Kidney epithelial cell (primary cell): ENCODE results near the gene RHD. TPM values are rescaled to one million over a fixed set of nuclear protein-coding genes. Genes with fewer than 3 reads are reported as not detected.
"Not testable (repeated sequence)": the region's sequence is repeated elsewhere in the genome, so short reads cannot be mapped to it uniquely, and the experiment has no call there.

Experiments used
- DNase-seq: peaks from one replicate; pipeline ENCODE4 v3.0.0-alpha.2; 2010; ENCODE audit warnings: low read depth
- H3K27me3 ChIP-seq: 2 replicates; pipeline ENCODE4 v1.6.0; 2011; ENCODE audit warnings: low read length; ENCODE audit not compliant: control insufficient read depth, insufficient read depth
- H3K36me3 ChIP-seq: 2 replicates; pipeline ENCODE4 v1.5.1; 2011; ENCODE audit warnings: low read length; ENCODE audit not compliant: control insufficient read depth, insufficient read depth
- H3K4me3 ChIP-seq: 2 replicates; pipeline ENCODE4 v1.5.1; 2011; ENCODE audit warnings: low read depth, mild to moderate bottlenecking, control low read depth, low read length
- total RNA-seq: library from RNA; depleted of rRNA; stranded (reverse); fragments of >200 nt; gene quantifications from 2 replicates; pipeline ENCODE4 v1.2.3, GENCODE V29; 2015
- TF ChIP-seq, protein P1 (sequence below): IDR thresholded peaks from 2 replicates; pipeline ENCODE4 v1.5.1; 2011; ENCODE audit warnings: mild to moderate bottlenecking, moderate library complexity, low read length, control low read depth, inconsistent platforms; ENCODE audit not compliant: insufficient read depth, poor library complexity, severe bottlenecking

RHD gene
- total RNA-seq, 1 donor from 2014 or later = not detected

DNA sequence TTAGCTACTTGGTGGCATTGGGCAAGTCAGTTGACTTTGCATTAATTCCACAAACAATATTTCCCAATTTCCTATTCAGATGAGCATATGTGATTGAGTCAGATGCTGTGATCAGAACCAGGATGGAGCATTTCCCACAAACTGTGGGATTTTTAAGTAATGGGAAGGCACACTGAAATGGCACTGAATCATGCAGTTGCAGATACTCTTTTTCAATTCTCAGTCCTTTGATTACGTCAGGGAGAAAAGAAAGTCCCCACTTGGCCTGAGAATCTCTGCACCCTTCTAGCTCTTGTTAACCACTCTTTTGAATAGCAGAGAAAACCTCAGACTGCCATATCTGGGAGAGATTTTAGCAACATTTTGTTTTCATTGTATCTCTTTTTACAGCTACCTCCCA lies 36.8 kb downstream of the RHD start:
- not testable (repeated sequence) for H3K27me3 ChIP-seq, H3K36me3 ChIP-seq, DNase-seq, H3K4me3 ChIP-seq

DNA sequence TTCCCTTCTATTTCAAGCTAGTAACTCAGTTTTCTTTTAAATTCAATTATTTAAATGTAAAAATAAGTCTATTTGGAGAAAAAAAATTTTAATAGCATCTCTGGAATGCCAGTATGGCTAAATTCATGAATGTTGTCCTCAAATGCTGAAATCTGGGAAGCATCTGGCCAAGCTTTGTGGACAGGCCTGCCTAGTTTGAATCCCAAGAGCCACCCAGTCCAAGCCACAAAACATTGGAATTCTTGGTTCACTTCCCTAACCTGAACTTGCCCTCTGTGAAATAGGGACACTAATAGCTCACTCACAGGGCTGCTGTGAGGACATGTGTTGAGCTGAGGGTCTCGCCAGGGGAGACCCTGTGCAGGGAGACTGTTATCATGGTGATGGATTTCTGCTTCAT lies 37.2 kb downstream of the RHD start:
- DNase-seq, H3K36me3 ChIP-seq, H3K27me3 ChIP-seq, H3K4me3 ChIP-seq: not testable (repeated sequence)

DNA sequence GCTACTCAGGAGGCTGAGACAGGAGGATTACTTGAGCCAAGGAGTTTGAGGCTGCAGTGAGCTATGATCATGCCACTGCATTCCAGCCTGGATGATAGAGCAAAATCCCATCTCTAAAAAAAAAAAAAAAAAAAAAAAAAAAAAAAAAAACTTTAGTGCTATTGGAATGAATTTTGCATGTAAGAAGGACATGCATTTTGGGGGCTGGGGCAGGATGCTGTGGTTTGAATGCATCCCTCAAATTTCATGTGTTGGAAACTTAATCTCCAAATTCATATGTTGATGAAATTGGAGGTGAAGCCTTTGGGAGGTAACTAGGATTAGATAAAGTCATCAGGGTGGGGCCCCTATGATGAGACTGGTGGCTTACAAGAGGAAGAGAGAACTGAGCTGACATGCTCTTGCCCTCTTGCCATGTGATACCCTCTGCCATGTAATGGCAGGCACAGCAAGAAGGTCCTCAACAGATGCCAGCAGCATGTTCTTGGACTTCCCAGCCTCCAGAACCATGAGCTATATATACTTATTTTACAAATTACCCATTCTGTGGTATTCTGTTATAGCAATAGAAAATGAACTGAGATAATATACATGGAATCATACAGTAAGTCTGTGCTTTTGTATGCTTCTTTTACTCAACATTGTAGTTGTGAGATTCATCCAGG lies 40.6 kb downstream of the RHD start:
- DNase-seq, H3K36me3 ChIP-seq, H3K4me3 ChIP-seq, H3K27me3 ChIP-seq: not testable (repeated sequence)

DNA sequence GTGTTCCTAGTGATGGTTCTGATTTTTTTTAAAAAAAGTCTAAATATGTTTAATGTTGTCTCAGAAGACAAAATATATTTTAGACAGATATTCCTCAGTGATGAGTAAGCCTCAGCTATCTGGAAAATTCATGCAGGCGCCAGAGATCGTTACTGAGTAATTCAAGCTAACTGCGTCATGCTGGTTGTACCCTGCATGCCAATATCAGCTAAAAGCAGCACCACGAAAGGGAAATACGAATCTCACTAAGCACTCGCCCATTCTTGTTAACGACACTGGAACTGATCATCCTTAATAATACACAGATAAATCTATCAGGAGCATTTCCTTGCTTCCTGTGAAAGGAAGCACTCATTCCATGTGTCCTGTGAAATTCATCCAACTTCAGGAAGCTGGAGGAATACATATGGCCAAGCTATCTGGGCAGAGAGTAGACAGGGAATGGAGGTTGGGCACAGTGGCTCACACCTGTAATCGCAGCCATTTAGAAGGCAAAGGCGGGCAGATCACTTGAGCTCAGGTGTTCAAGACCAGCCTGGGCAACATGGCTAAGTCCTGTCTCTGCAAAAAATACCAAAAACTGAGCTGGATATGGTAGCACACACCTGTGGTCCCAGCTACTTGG lies 48.1 kb downstream of the RHD start:
- not testable (repeated sequence) for DNase-seq, H3K4me3 ChIP-seq, H3K36me3 ChIP-seq, H3K27me3 ChIP-seq

DNA sequence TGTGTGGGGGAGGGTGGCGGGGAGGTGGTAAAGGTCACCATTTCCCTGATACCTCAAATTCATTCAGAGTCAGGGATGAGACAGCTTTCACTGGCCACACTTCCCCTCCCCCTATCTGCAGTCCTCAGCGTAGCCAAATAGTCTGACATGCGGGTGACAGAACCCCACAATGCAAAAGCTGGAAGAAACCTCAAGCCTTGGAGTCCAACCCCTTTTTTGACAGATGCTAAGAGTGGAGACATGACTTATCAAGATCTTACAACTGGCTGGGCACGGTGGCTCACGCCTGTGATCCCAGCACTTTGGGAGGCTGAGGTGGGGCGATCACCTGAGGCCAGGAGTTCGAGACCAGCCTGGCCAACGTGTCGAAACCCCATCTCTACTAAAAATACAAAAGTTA lies 49.8 kb downstream of the RHD start:
- DNase-seq, H3K36me3 ChIP-seq, H3K27me3 ChIP-seq, H3K4me3 ChIP-seq: not testable (repeated sequence)

DNA sequence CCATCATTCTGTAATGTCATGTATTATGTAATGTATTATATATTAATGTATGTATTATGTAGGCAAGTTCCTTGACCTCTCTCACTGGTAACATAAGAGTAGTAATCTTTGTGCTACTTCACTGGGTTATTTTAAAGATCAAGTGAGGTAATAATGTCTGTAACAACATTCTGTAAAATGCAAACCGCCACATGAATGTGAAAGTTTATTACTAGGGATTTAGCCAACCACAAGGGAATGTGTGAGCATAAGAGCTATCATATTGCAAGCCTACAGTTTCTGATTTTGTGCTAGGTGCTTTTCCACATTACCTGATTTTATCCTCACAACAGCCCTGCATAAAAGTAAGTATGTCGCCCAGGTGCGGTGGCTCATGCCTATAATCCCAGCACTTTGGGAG lies 52.1 kb downstream of the RHD start:
- not testable (repeated sequence) for H3K36me3 ChIP-seq, DNase-seq, H3K27me3 ChIP-seq, H3K4me3 ChIP-seq

DNA sequence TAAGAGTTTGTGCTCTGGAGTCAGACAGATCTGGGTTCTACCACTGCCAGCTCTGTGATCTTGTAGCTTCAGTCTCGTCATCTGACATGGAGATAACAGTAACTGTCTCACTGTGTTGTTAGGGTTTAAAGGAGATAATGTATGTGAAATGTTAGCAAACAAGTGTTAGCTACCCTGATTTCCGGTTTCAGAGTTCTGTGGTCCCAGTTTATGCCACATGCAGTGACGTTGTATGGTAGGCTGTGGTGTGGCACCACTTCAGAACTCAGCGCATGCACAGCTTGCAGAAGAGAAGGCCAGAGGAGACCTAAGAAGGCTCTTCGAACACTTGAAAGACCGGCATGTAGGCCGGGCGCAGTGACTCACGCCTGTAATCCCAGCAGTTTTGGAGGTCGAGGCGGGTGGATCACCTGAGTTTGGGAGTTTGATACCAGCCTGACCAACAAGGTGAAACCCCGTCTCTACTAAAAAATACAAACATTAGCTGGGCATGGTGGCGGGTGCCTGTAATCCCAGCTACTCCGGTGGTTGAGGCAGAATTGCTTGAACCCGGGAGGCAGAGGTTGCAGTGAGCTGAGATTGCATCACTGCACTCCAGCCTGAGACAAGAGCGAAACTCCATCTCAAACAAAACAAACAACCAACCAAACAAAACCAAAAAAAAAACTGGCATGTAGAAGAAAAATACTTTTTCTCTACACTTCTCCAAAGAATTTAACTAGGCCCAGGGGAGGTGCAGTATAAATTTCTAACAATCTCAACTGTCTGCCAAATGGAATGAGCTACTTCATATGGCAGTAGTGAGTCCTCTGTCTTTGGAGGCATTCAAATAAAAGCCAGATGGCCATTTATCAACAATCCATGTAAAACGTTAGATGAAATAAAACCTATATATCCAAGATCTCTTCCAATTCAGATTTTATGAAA lies 55.8 kb downstream of the RHD start:
- H3K4me3 ChIP-seq, H3K27me3 ChIP-seq, DNase-seq, H3K36me3 ChIP-seq: not testable (repeated sequence)

DNA sequence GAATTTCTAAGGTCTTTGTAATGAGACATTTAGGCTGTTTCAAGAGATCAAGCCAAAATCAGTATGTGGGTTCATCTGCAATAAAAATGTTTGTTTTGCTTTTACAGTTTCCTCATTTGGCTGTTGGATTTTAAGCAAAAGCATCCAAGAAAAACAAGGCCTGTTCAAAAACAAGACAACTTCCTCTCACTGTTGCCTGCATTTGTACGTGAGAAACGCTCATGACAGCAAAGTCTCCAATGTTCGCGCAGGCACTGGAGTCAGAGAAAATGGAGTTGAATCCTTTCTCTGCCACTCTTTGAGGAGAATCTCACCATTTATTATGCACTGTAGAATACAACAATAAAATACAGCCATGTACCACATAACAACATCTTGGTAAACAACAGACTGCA lies 56.5 kb downstream of the RHD start:
- not testable (repeated sequence) for H3K4me3 ChIP-seq, H3K27me3 ChIP-seq, H3K36me3 ChIP-seq, DNase-seq

DNA sequence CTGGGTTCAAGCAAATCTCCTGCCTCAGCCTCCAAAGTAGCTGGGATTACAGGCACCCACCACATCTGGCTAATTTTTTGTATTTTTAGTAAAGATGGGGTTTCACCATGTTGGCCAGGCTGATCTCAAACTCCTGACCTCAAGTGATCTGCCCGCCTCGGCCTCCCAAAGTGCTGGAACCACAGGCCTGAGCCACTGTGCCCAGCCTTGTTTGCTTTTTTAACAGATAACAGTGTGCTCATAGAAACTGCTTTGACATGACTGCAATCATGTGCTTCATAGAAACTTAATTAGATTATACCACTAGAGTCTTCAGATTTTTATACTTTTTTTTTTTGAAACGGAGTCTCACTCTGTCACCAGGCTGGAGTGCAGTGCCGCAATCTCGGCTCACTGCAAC lies 57.0 kb downstream of the RHD start:
- not testable (repeated sequence) for H3K4me3 ChIP-seq, H3K36me3 ChIP-seq, H3K27me3 ChIP-seq, DNase-seq

DNA sequence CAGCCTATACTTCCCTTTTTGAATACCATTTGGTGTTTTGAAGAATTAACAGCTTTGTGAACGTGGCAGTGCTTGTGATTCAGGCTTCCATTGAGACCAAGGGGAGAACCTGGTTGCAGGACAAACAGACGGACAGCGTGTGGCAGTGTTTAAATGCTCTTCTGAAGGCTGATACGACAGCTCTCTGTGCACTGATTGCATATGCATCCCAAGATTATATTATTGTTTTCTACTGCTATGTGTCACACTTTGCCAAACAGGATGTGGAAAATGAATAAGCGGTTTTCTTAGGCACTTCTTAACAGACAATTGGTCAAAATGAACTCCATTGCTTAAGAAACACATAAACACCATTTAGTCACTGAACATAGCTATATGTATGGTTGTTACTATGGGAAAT lies 57.6 kb downstream of the RHD start:
- H3K36me3 ChIP-seq, H3K4me3 ChIP-seq, DNase-seq, H3K27me3 ChIP-seq: not testable (repeated sequence)
- TF ChIP-seq, protein P1, sequence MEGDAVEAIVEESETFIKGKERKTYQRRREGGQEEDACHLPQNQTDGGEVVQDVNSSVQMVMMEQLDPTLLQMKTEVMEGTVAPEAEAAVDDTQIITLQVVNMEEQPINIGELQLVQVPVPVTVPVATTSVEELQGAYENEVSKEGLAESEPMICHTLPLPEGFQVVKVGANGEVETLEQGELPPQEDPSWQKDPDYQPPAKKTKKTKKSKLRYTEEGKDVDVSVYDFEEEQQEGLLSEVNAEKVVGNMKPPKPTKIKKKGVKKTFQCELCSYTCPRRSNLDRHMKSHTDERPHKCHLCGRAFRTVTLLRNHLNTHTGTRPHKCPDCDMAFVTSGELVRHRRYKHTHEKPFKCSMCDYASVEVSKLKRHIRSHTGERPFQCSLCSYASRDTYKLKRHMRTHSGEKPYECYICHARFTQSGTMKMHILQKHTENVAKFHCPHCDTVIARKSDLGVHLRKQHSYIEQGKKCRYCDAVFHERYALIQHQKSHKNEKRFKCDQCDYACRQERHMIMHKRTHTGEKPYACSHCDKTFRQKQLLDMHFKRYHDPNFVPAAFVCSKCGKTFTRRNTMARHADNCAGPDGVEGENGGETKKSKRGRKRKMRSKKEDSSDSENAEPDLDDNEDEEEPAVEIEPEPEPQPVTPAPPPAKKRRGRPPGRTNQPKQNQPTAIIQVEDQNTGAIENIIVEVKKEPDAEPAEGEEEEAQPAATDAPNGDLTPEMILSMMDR = peak; percentile 13
